GM19463 (cell line): Measurements from ENCODE around the gene SSX2B.
"Not testable (repeated sequence)": the region's sequence is repeated elsewhere in the genome, so short reads cannot be mapped to it uniquely, and the experiment has no call there.

Source experiments
- ATAC-seq: cut with Tn5 transposase; IDR thresholded peaks from one replicate; pipeline ENCODE4 v1.9.1; 2021; ENCODE audit warnings: mild to moderate bottlenecking, moderate library complexity; ENCODE audit not compliant: unreplicated experiment

Gene SSX2B

GRCh38 chrX:52750952-52751351 is at the start of gene SSX2B:
TSS of gene SSX2B (plus strand) at chrX:52751252. CDS start at chrX:52752681, 1,429 bp downstream.
- not testable (repeated sequence) for ATAC-seq

DNA sequence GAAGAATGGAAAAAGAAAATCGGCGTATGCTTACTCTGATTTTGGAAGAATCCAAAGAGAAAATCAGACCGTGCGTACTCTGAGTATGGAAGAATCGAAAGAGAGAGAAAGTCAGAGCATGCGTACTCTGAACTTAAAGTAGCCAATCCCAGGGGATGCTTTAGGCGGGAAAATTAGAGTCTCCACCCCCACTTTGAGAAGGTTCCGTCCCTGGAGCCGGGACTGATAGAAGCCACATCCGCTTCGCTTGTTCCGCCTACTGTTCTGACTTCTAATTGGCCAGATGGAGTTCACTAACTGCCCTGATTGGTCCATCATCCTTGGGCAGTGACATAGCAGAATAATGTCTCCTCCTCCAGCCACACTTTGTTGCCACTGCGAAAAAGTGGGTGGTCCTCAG is 44.0 kb upstream of the SSX2B start, which contains the start of gene SSX2:
Gene SSX2 (minus strand): TSS at position 101 of the 400 bp plus-strand sequence. CDS start 1,429 bp downstream, outside the sequence.
- ATAC-seq, result not testable (repeated sequence)

GRCh38 chrX:52765983-52766382 is 14.9 kb downstream of the SSX2B start:
- ATAC-seq, result not testable (repeated sequence)

DNA sequence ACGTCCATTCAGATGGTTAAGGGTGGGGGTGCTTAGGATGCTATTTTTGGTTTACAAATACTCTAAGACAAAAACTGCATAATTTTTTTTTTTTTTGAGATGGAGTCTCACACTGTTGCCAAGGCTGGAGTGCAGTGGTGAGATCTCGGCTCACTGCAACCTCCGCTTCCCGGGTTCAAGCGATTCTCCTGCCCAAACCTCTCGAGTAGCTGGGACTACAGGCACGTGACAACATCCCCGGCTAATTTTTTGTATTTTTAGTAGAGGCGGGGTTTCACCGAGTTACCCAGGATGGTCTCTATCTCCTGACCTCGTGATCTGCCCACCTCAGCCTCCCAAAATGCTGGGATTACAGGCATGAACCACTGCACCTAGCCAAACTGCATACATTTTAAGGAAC is 22.5 kb downstream of the SSX2B start:
- ATAC-seq, result not testable (repeated sequence)

GRCh38 chrX:52797327-52797726 is 46.3 kb downstream of the SSX2B start, which contains the start of gene SPANXN5:
TSS of gene SPANXN5 (minus strand) at chrX:52797427. CDS start at chrX:52797348, 79 bp downstream.
- ATAC-seq, result not testable (repeated sequence)

DNA sequence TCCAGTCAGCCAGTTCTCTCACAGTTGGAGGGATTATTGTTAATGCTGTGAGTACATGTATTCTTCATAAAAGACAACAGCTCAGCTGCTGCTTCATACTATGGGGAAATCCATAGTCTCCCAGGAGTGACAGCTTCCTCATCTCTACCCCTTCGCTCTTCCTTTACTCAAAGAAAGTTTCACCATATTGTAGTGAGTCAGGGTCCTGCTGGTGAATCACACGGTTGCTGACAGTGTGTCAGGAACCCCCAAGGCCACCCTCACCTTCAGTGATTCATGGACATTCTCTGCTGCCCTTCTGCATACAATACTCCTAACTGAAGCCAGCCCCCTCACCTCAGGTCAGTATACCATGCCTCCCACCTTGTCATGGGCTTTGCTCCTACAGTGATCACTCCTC is 53.8 kb downstream of the SSX2B start:
- not testable (repeated sequence) for ATAC-seq
